ENCODE results near the gene ANXA2.
"Not testable (repeated sequence)": the region's sequence is repeated elsewhere in the genome, so short reads cannot be mapped to it uniquely, and the experiment has no call there.

Gene ANXA2

GRCh38 chr15:60363087-60363549 is 34.7 kb downstream of the ANXA2 start:
- peaks cover 43% of the 10 kb centered on the region for H3K4me1 ChIP-seq (ENCODE audit: insufficient read depth, low read length)
- H3K27me3 ChIP-seq (ENCODE audit: control insufficient read depth in 1 of 2, insufficient read depth in 2 of 2, low read length in 2 of 2): no peaks in the 10 kb centered on the region
- no peak overlapping the region for H3K4me3 ChIP-seq (ENCODE audit: low read depth in 1 of 2, low read length in 2 of 2)
- peaks cover 13% of the 10 kb centered on the region for H3K36me3 ChIP-seq (ENCODE audit: insufficient read depth, low read length)
- no peaks in the 10 kb centered on the region for H3K9me3 ChIP-seq (ENCODE audit: low read length)
- H3K9ac ChIP-seq (ENCODE audit: low read length): no peak overlapping the region
- H3K27ac ChIP-seq (ENCODE audit: low read depth, low read length): no peak overlapping the region

- Histone ChIP-seq H3K9me3 (ENCODE audit: low read length) (no peaks in the 10 kb centered on the region), H3K36me3 (ENCODE audit: insufficient read depth, low read length) (peaks cover 13% of the 10 kb centered on the region), H3K9ac (ENCODE audit: low read length) (peak overlapping the region; percentile 9), H3K27ac (ENCODE audit: low read depth, low read length) (no peak overlapping the region), H3K27me3 (ENCODE audit: control insufficient read depth in 1 of 2, insufficient read depth in 2 of 2, low read length in 2 of 2) (no peaks in the 10 kb centered on the region), H3K4me3 (ENCODE audit: low read depth in 1 of 2, low read length in 2 of 2) (no peak overlapping the region), H3K4me1 (ENCODE audit: insufficient read depth, low read length) (peaks cover 43% of the 10 kb centered on the region)
Measured at GRCh38 chr15:60362321-60363086, 35.3 kb downstream of the ANXA2 start.

- H3K27me3 ChIP-seq (ENCODE audit: control insufficient read depth in 1 of 2, insufficient read depth in 2 of 2, low read length in 2 of 2); H3K27ac ChIP-seq (ENCODE audit: low read depth, low read length); H3K4me3 ChIP-seq (ENCODE audit: low read depth in 1 of 2, low read length in 2 of 2); H3K9me3 ChIP-seq (ENCODE audit: low read length); H3K9ac ChIP-seq (ENCODE audit: low read length): not testable (repeated sequence)
- Histone ChIP-seq H3K36me3 (ENCODE audit: insufficient read depth, low read length) (peaks cover 37% of the 10 kb centered on the region), H3K4me1 (ENCODE audit: insufficient read depth, low read length) (peaks cover 42% of the 10 kb centered on the region)
Measured at GRCh38 chr15:60359738-60360137, 38.0 kb downstream of the ANXA2 start.

GRCh38 chr15:60358935-60359682 is 38.7 kb downstream of the ANXA2 start:
- H3K27ac ChIP-seq (ENCODE audit: low read depth, low read length): no peak overlapping the region
- H3K4me3 ChIP-seq (ENCODE audit: low read depth in 1 of 2, low read length in 2 of 2): no peak overlapping the region
- H3K9me3 ChIP-seq (ENCODE audit: low read length): no peaks in the 10 kb centered on the region
- no peaks in the 10 kb centered on the region for H3K27me3 ChIP-seq (ENCODE audit: control insufficient read depth in 1 of 2, insufficient read depth in 2 of 2, low read length in 2 of 2)
- no peak overlapping the region for H3K9ac ChIP-seq (ENCODE audit: low read length)
- peaks cover 38% of the 10 kb centered on the region for H3K36me3 ChIP-seq (ENCODE audit: insufficient read depth, low read length)
- peaks cover 36% of the 10 kb centered on the region for H3K4me1 ChIP-seq (ENCODE audit: insufficient read depth, low read length)

GRCh38 chr15:60356832-60357231 is 41.0 kb downstream of the ANXA2 start:
- Histone ChIP-seq H3K9me3 (ENCODE audit: low read length) (no peaks in the 10 kb centered on the region), H3K9ac (ENCODE audit: low read length) (no peak overlapping the region), H3K4me1 (ENCODE audit: insufficient read depth, low read length) (peaks cover 13% of the 10 kb centered on the region), H3K4me3 (ENCODE audit: low read depth in 1 of 2, low read length in 2 of 2) (no peak overlapping the region), H3K27me3 (ENCODE audit: control insufficient read depth in 1 of 2, insufficient read depth in 2 of 2, low read length in 2 of 2) (no peaks in the 10 kb centered on the region), H3K36me3 (ENCODE audit: insufficient read depth, low read length) (peaks cover 57% of the 10 kb centered on the region), H3K27ac (ENCODE audit: low read depth, low read length) (no peak overlapping the region)

- Histone ChIP-seq H3K27me3 (ENCODE audit: control insufficient read depth in 1 of 2, insufficient read depth in 2 of 2, low read length in 2 of 2) (no peaks in the 10 kb centered on the region), H3K9ac (ENCODE audit: low read length) (no peak overlapping the region), H3K27ac (ENCODE audit: low read depth, low read length) (no peak overlapping the region), H3K4me1 (ENCODE audit: insufficient read depth, low read length) (peaks cover 10% of the 10 kb centered on the region), H3K36me3 (ENCODE audit: insufficient read depth, low read length) (peaks cover 67% of the 10 kb centered on the region), H3K4me3 (ENCODE audit: low read depth in 1 of 2, low read length in 2 of 2) (no peak overlapping the region), H3K9me3 (ENCODE audit: low read length) (no peaks in the 10 kb centered on the region)
Measured at GRCh38 chr15:60355148-60355857, 42.5 kb downstream of the ANXA2 start.

- H3K36me3 ChIP-seq (ENCODE audit: insufficient read depth, low read length): peaks cover 77% of the 10 kb centered on the region
- no peak overlapping the region for H3K4me3 ChIP-seq (ENCODE audit: low read depth in 1 of 2, low read length in 2 of 2)
- no peaks in the 10 kb centered on the region for H3K9me3 ChIP-seq (ENCODE audit: low read length)
- H3K9ac ChIP-seq (ENCODE audit: low read length): no peak overlapping the region
- no peaks in the 10 kb centered on the region for H3K27me3 ChIP-seq (ENCODE audit: control insufficient read depth in 1 of 2, insufficient read depth in 2 of 2, low read length in 2 of 2)
- no peaks in the 10 kb centered on the region for H3K4me1 ChIP-seq (ENCODE audit: insufficient read depth, low read length)
- H3K27ac ChIP-seq (ENCODE audit: low read depth, low read length): no peak overlapping the region
Measured at GRCh38 chr15:60353245-60353920, 44.4 kb downstream of the ANXA2 start.

GRCh38 chr15:60352525-60352924 is 45.3 kb downstream of the ANXA2 start:
- Histone ChIP-seq H3K36me3 (ENCODE audit: insufficient read depth, low read length) (peaks cover 85% of the 10 kb centered on the region), H3K27me3 (ENCODE audit: control insufficient read depth in 1 of 2, insufficient read depth in 2 of 2, low read length in 2 of 2) (no peaks in the 10 kb centered on the region), H3K9ac (ENCODE audit: low read length) (no peak overlapping the region), H3K4me3 (ENCODE audit: low read depth in 1 of 2, low read length in 2 of 2) (no peak overlapping the region), H3K9me3 (ENCODE audit: low read length) (no peaks in the 10 kb centered on the region), H3K27ac (ENCODE audit: low read depth, low read length) (no peak overlapping the region), H3K4me1 (ENCODE audit: insufficient read depth, low read length) (no peaks in the 10 kb centered on the region)

GRCh38 chr15:60351066-60351465 is 46.7 kb downstream of the ANXA2 start:
- Histone ChIP-seq H3K9ac (ENCODE audit: low read length) (no peak overlapping the region), H3K4me3 (ENCODE audit: low read depth in 1 of 2, low read length in 2 of 2) (no peak overlapping the region), H3K27me3 (ENCODE audit: control insufficient read depth in 1 of 2, insufficient read depth in 2 of 2, low read length in 2 of 2) (no peaks in the 10 kb centered on the region), H3K27ac (ENCODE audit: low read depth, low read length) (no peak overlapping the region), H3K9me3 (ENCODE audit: low read length) (no peaks in the 10 kb centered on the region), H3K4me1 (ENCODE audit: insufficient read depth, low read length) (no peaks in the 10 kb centered on the region), H3K36me3 (ENCODE audit: insufficient read depth, low read length) (peaks cover 88% of the 10 kb centered on the region)

- Histone ChIP-seq H3K27me3 (ENCODE audit: control insufficient read depth in 1 of 2, insufficient read depth in 2 of 2, low read length in 2 of 2) (no peaks in the 10 kb centered on the region), H3K9ac (ENCODE audit: low read length) (no peak overlapping the region), H3K27ac (ENCODE audit: low read depth, low read length) (no peak overlapping the region), H3K36me3 (ENCODE audit: insufficient read depth, low read length) (peaks cover 83% of the 10 kb centered on the region), H3K4me3 (ENCODE audit: low read depth in 1 of 2, low read length in 2 of 2) (no peak overlapping the region), H3K9me3 (ENCODE audit: low read length) (no peaks in the 10 kb centered on the region), H3K4me1 (ENCODE audit: insufficient read depth, low read length) (no peaks in the 10 kb centered on the region)
Measured at GRCh38 chr15:60350108-60350507, 47.7 kb downstream of the ANXA2 start.

- Histone ChIP-seq H3K27ac (ENCODE audit: low read depth, low read length) (no peak overlapping the region), H3K36me3 (ENCODE audit: insufficient read depth, low read length) (peaks cover 78% of the 10 kb centered on the region)
Measured at GRCh38 chr15:60349589-60349988, 48.2 kb downstream of the ANXA2 start.

More at GRCh38 chr15:60349589-60349988, 48.2 kb downstream of the ANXA2 start:
- H3K9ac ChIP-seq (ENCODE audit: low read length): no peak overlapping the region
- no peaks in the 10 kb centered on the region for H3K27me3 ChIP-seq (ENCODE audit: control insufficient read depth in 1 of 2, insufficient read depth in 2 of 2, low read length in 2 of 2)
- no peaks in the 10 kb centered on the region for H3K4me1 ChIP-seq (ENCODE audit: insufficient read depth, low read length)
- no peak overlapping the region for H3K4me3 ChIP-seq (ENCODE audit: low read depth in 1 of 2, low read length in 2 of 2)
- no peaks in the 10 kb centered on the region for H3K9me3 ChIP-seq (ENCODE audit: low read length)
